GM23338 (cell line): ENCODE measurements around the gene ZFP69. TPM values are rescaled to one million over a fixed set of nuclear protein-coding genes. Genes with fewer than 3 reads are reported as not detected.

Experiments
- ATAC-seq: fragments of 200-7000 bp; cut with Tn5 transposase; 3 replicates; pipeline ENCODE4 v1.9.1; 2020
- DNase-seq: peaks from one replicate; pipeline ENCODE4 v3.0.0-alpha.2; 2015; ENCODE audit warnings: low spot score
- H2AFZ ChIP-seq: fragments of 200-600 bp; sonication (generic); 2 replicates; pipeline ENCODE4 v1.8.0; 2016; ENCODE audit warnings: antibody characterized with exemption, mild to moderate bottlenecking, moderate library complexity
- H3F3A ChIP-seq: fragments of 200-600 bp; sonication (generic); replicated peaks from 2 replicates; pipeline ENCODE4 v1.8.0; 2017; ENCODE audit warnings: antibody characterized with exemption, mixed run types, low read depth
- H3K27ac ChIP-seq: fragments of 200-600 bp; sonication (generic); 2 replicates; pipeline ENCODE4 v1.6.1; 2016; ENCODE audit warnings: low read depth
- H3K27me3 ChIP-seq: fragments of 200-600 bp; sonication (generic); 2 replicates; pipeline ENCODE4 v1.8.0; 2016; ENCODE audit warnings: mild to moderate bottlenecking, mixed run types, moderate library complexity; ENCODE audit not compliant: insufficient read depth
- H3K36me3 ChIP-seq: fragments of 200-600 bp; sonication (generic); 2 replicates; pipeline ENCODE4 v1.8.0; 2016; ENCODE audit warnings: mild to moderate bottlenecking; ENCODE audit not compliant: insufficient read depth
- H3K4me1 ChIP-seq: fragments of 200-600 bp; sonication (generic); 2 replicates; pipeline ENCODE4 v1.8.0; 2016; ENCODE audit warnings: mild to moderate bottlenecking, moderate library complexity; ENCODE audit not compliant: insufficient read depth
- H3K4me2 ChIP-seq: fragments of 200-600 bp; sonication (generic); 2 replicates; pipeline ENCODE4 v1.7.1; 2017; ENCODE audit warnings: mixed run types
- H3K4me3 ChIP-seq: fragments of 200-600 bp; sonication (generic); 2 replicates; pipeline ENCODE4 v1.6.1; 2016; ENCODE audit warnings: mixed run types
- H3K79me2 ChIP-seq: fragments of 200-600 bp; sonication (generic); replicated peaks from 2 replicates; pipeline ENCODE4 v1.8.0; 2017; ENCODE audit warnings: mild to moderate bottlenecking; ENCODE audit not compliant: insufficient read depth
- H3K9me2 ChIP-seq: fragments of 200-600 bp; sonication (generic); 2 replicates; pipeline ENCODE4 v1.8.0; 2017; ENCODE audit not compliant: insufficient read depth
- H4K20me1 ChIP-seq: fragments of 200-600 bp; sonication (generic); replicated peaks from 2 replicates; pipeline ENCODE4 v1.8.0; 2017; ENCODE audit warnings: mild to moderate bottlenecking; ENCODE audit not compliant: insufficient read depth
- H3K27ac Mint-ChIP-seq: 2 replicates; pipeline ENCODE4 v1.8.0; 2020; ENCODE audit warnings: inconsistent platforms, mild to moderate bottlenecking, moderate library complexity, mixed read lengths
- H3K27me3 Mint-ChIP-seq: 3 replicates; pipeline ENCODE4 v1.8.0; 2022; ENCODE audit warnings: low read depth, mild to moderate bottlenecking, moderate library complexity, mixed read lengths, inconsistent platforms; ENCODE audit not compliant: insufficient read depth, poor library complexity
- H3K36me3 Mint-ChIP-seq: 3 replicates; pipeline ENCODE4 v1.8.0; 2021; ENCODE audit warnings: low read depth, mild to moderate bottlenecking, inconsistent platforms, moderate library complexity, mixed read lengths
- H3K4me1 Mint-ChIP-seq: 3 replicates; pipeline ENCODE4 v1.8.0; 2020; ENCODE audit warnings: mild to moderate bottlenecking, inconsistent platforms, mixed read lengths
- H3K4me3 Mint-ChIP-seq: 3 replicates; pipeline ENCODE4 v1.8.0; 2021; ENCODE audit warnings: moderate library complexity, mild to moderate bottlenecking, inconsistent platforms, mixed read lengths
- H3K9me3 Mint-ChIP-seq: 3 replicates; pipeline ENCODE4 v1.8.0; 2020; ENCODE audit warnings: moderate library complexity, mild to moderate bottlenecking, inconsistent platforms, mixed read lengths
- CREB1 ChIP-seq: fragments of 250-450 bp; sonication (Bioruptor Pico); IDR thresholded peaks from 2 replicates; pipeline ENCODE4 v1.5.0; 2020; ENCODE audit warnings: low read depth, mild to moderate bottlenecking, moderate library complexity
- CTCF ChIP-seq, 2 experiments: fragments of 200-600 bp in 1 of 2; sonication (generic) in 1 of 2; conservative IDR thresholded peaks; 2 replicates each; pipeline versions ENCODE4 v1.5.1 to v1.6.1; 2016 to 2017; ENCODE audit warnings: antibody characterized with exemption in 2 of 2, low read depth in 2 of 2, mild to moderate bottlenecking in 2 of 2, moderate library complexity in 1 of 2
- ETS1 ChIP-seq: IDR thresholded peaks from 2 replicates; pipeline ENCODE4 v1.6.1; 2016; ENCODE audit warnings: antibody characterized with exemption
- EZH2 ChIP-seq: fragments of 200-600 bp; sonication (generic); IDR thresholded peaks from one replicate; pipeline ENCODE4 v1.8.0; 2017; ENCODE audit warnings: antibody characterized with exemption, mild to moderate bottlenecking, low read depth; ENCODE audit not compliant: unreplicated experiment
- EZH2phosphoT487 ChIP-seq: fragments of 200-600 bp; sonication (generic); IDR thresholded peaks from one replicate; pipeline ENCODE4 v1.8.1; 2018; ENCODE audit warnings: antibody characterized with exemption; ENCODE audit not compliant: unreplicated experiment
- JUNB ChIP-seq: IDR thresholded peaks from one replicate; pipeline ENCODE4 v1.6.1; 2016; ENCODE audit warnings: antibody characterized with exemption; ENCODE audit not compliant: unreplicated experiment
- NANOG ChIP-seq: IDR thresholded peaks from 2 replicates; pipeline ENCODE4 v1.6.1; 2016; ENCODE audit warnings: antibody characterized with exemption, borderline replicate concordance
- POLR2AphosphoS5 ChIP-seq: IDR thresholded peaks from 2 replicates; pipeline ENCODE4 v1.6.1; 2016; ENCODE audit warnings: antibody characterized with exemption, low read depth
- REST ChIP-seq: IDR thresholded peaks from one replicate; pipeline ENCODE4 v1.6.1; 2018; ENCODE audit warnings: antibody characterized with exemption; ENCODE audit not compliant: unreplicated experiment
- STAT1 ChIP-seq: IDR thresholded peaks from one replicate; pipeline ENCODE4 v1.6.1; 2016; ENCODE audit warnings: antibody characterized with exemption; ENCODE audit not compliant: unreplicated experiment
- ZNF114 ChIP-seq: fragments of 250-450 bp; sonication (Bioruptor Pico); IDR thresholded peaks from 2 replicates; pipeline ENCODE4 v1.5.0; 2020; ENCODE audit warnings: mild to moderate bottlenecking, moderate library complexity
- ZNF331 ChIP-seq: fragments of 250-450 bp; sonication (Bioruptor Pico); IDR thresholded peaks from 2 replicates; pipeline ENCODE4 v1.5.0; 2020; ENCODE audit warnings: low read depth, mild to moderate bottlenecking, moderate library complexity
- polyA plus RNA-seq: library from polyadenylated mRNA; unstranded; fragments of >200 nt; fragmentation: Nextera tagmentation; extraction: Ambion mirVana; gene quantifications from 2 replicates; pipeline ENCODE4 v1.2.1, GENCODE V29; 2016
- total RNA-seq: library from RNA; depleted of rRNA; stranded (reverse); fragments of >200 nt; shearing (Covaris generic); gene quantifications from 2 replicates; pipeline ENCODE4 v1.2.3, GENCODE V29; 2014

ZFP69 gene
- total and polyA plus RNA-seq, 2 experiments from 2014 or later, result 4.6 to 5.1 TPM

GRCh38 chr1:40534589-40534988 is 57.5 kb downstream of the ZFP69 start (continued):
- TF ChIP-seq NANOG (no peak), STAT1 (no peak), CREB1 (CRISPR knock-in tag) (no peak), EZH2 (no peak), EZH2phosphoT487 (no peak), ETS1 (no peak), JUNB (no peak), ZNF331 (CRISPR knock-in tag) (no peak), CTCF (conservative IDR thresholded peaks at IDR 0.05; ENCODE audit: low read depth in 2 of 2) (no peak), REST (no peak), ZNF114 (no peak), POLR2AphosphoS5 (no peak)

- no peak overlapping the region for H2AFZ ChIP-seq
- peaks cover 5% of the 10 kb centered on the region for H3K27me3 Mint-ChIP-seq
- DNase-seq (no peak), ATAC-seq (no peak)
- H3K4me3 Mint-ChIP-seq, result no peak overlapping the region
- H4K20me1 ChIP-seq, result no peaks in the 10 kb centered on the region
- no peak overlapping the region for H3K27ac Mint-ChIP-seq
- H3K9me3 Mint-ChIP-seq, result no peaks in the 10 kb centered on the region; the same call in 2 of the 3 replicates
- H3K36me3 ChIP-seq, result 0 out of 2 replicates have a peak, but pooled peaks cover 3% of the 10 kb centered on the region
- no peaks in the 10 kb centered on the region for H3K9me2 ChIP-seq
- H3K4me1 Mint-ChIP-seq, result peaks cover 9% of the 10 kb centered on the region; the same call in 2 of the 3 replicates
- H3K27ac ChIP-seq, result no peak overlapping the region
- no peaks in the 10 kb centered on the region for H3F3A ChIP-seq
- H3K4me2 ChIP-seq, result no peak overlapping the region
- H3K4me3 ChIP-seq, result no peak overlapping the region
- H3K4me1 ChIP-seq, result peaks cover 6% of the 10 kb centered on the region; the same call in 1 of the 2 replicates
- no peaks in the 10 kb centered on the region; the same call in 1 of the 2 replicates for H3K79me2 ChIP-seq
- no peaks in the 10 kb centered on the region for H3K27me3 ChIP-seq
- H3K36me3 Mint-ChIP-seq, result peaks cover 14% of the 10 kb centered on the region; the same call in 2 of the 3 replicates
- no peak for TF ChIP-seq EZH2
- no peak for TF ChIP-seq CREB1 (CRISPR knock-in tag)
- no peak for TF ChIP-seq CTCF (conservative IDR thresholded peaks at IDR 0.05; ENCODE audit: low read depth in 2 of 2)
- no peak for TF ChIP-seq EZH2phosphoT487
- TF ChIP-seq NANOG, result no peak
- TF ChIP-seq ETS1, result no peak
These were observed 58.6 kb downstream of the ZFP69 start for GRCh38 chr1:40535732-40536131.
